Vagina (tissue), 2 donors: ENCODE data around the gene SPAG6.

ENCODE experiments used
- CTCF ChIP-seq, 3 experiments: fragments of 450-650 bp in 2 of 3; fragments of 200-600 bp in 1 of 3; sonication (generic) in 1 of 3; IDR thresholded peaks; one replicate each; pipeline ENCODE4 v1.5.1; 2017 to 2019; ENCODE audit warnings: antibody characterized with exemption in 3 of 3, mild to moderate bottlenecking in 2 of 3, moderate library complexity in 2 of 3
- POLR2A ChIP-seq, 2 donors: fragments of 450-650 bp; IDR thresholded peaks; one replicate each; pipeline ENCODE4 v1.6.1; 2017; ENCODE audit warnings: antibody characterized with exemption in 2 of 2, mild to moderate bottlenecking in 2 of 2, moderate library complexity in 2 of 2
- POLR2AphosphoS5 ChIP-seq, 2 donors: sonication (generic); formaldehyde crosslinking; IDR thresholded peaks; one replicate each; pipeline ENCODE4 v1.9.0; 2017; ENCODE audit warnings: antibody characterized with exemption in 2 of 2, mild to moderate bottlenecking in 2 of 2, low read depth in 1 of 2; ENCODE audit not compliant: insufficient read depth in 1 of 2

DNA sequence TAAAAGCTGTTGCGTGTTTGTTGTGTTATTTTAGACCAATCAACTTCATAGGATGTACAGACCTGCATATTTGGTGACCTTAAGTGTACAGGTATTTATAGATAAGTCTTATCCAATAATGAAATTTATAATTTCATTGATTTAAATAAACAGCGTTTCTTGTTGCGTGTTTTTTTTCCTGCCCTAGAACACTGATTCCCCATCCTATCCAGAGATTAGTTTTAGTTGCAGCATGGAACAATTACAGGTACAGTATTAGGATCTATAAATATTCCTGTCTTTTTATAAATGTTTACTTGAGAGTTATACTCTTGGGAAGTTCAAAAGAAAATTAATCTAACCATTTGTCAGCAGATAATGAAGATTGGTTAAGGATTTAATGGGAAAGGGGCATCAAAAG is 26.5 kb upstream of the SPAG6 start:
- TF ChIP-seq CTCF (IDR thresholded peaks at IDR 0.05) (no peak), POLR2AphosphoS5 (IDR thresholded peaks at IDR 0.05; ENCODE audit: insufficient read depth in 1 of 2, low read depth in 1 of 2) (no peak), POLR2A (IDR thresholded peaks at IDR 0.05) (no peak)
